Stimulated activated CD8-positive, alpha-beta memory T cell treated with anti-CD3 and anti-CD28 coated beads, Interleukin-15, amount 100 ng/mL, for 24 hours (primary cell): ENCODE measurements around the gene ARPC4.
"Not testable (repeated sequence)": the region's sequence is repeated elsewhere in the genome, so short reads cannot be mapped to it uniquely, and the experiment has no call there.

Experiments
- DNase-seq: peaks from one replicate; pipeline ENCODE4 v3.0.0-alpha.2; 2020; ENCODE audit warnings: low read depth

Gene ARPC4

DNA sequence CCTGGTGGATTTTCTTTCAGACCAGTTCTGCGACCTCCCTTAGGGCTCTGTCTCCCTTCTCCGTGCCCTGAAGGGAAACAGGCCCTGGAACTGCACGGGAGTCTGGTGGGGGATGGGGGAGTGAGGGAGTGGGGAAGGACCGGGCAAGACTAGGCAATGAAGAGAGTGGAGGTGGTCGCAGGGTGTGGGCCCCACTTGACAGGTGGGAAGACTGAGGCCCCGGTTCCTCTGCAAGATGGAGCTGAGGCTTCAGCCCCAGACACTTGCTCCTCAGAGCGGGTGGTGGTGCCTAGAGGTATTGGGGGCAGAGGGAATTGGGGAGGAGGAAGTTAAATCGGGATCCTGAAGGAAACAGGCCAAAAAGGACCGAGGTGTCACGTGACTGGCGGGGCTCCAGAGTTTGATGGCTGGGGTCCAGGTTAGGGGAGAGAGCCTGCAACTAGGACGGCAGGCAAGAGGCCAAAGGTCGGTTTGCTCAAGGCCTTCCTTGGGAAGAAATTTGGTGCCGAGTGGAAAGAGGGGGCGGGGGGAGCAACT lies 22.5 kb upstream of the ARPC4 start:
- DNase-seq, result no peak

- not testable (repeated sequence) for DNase-seq
Observed at GRCh38 chr3:9771007-9771406, 21.9 kb upstream of the ARPC4 start.

- no peak for DNase-seq
Observed at GRCh38 chr3:9776896-9777693, 15.8 kb upstream of the ARPC4 start.

- no peak for DNase-seq
Observed at GRCh38 chr3:9777694-9778021, 15.2 kb upstream of the ARPC4 start.

- no peak for DNase-seq
Observed at GRCh38 chr3:9778143-9779074, 14.5 kb upstream of the ARPC4 start.

- no peak for DNase-seq
Observed at GRCh38 chr3:9779075-9779593, 13.7 kb upstream of the ARPC4 start.

GRCh38 chr3:9779721-9780457 lies 13.0 kb upstream of the ARPC4 start:
- DNase-seq, result no peak

- no peak for DNase-seq
Observed at GRCh38 chr3:9780458-9780812, 12.4 kb upstream of the ARPC4 start.

GRCh38 chr3:9780910-9781309 lies 12.0 kb upstream of the ARPC4 start:
- DNase-seq, result no peak

- DNase-seq, result no peak
Observed at GRCh38 chr3:9781551-9781950, 11.3 kb upstream of the ARPC4 start.

GRCh38 chr3:9781978-9782603 lies 10.8 kb upstream of the ARPC4 start:
- no peak for DNase-seq

DNA sequence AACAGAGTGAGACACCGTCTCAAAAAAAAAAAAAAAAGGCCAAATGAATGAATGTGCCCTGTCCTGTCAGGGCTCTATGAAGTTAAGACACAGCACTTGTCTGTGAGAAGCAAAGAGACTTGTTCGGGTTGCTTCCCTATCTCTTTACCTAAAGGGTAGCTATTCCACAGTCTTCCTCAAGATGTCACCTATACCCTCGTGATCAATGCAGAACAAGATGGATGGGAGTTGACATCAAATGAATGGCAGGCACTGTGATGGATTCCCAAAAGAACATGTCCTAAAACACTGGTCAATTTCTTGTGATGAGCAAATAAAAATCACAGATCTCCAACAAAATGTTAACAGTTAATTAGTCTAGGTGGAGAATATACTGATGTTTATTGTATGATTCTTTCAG lies 10.1 kb upstream of the ARPC4 start:
- no peak for DNase-seq

- DNase-seq, result no peak
Observed at GRCh38 chr3:9783954-9784353, 8.9 kb upstream of the ARPC4 start.

DNA sequence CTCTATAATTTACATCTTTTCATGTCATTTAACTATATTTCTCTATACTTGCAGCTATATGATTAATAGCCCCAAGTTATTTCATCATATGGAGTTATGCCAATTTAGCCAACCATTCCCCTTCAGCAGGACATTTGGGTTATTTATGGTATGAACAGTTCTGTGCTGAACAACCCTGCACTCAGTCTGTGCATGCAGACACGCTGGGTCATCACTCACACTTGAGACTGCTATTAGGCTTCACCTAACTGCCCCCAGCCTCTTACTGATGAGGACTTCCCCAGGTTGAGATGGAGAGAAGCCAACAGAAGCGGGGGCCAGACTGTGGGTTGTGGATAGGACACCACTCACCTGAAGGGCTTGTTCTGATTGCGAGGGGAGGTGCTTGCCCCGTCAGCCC lies 7.9 kb upstream of the ARPC4 start:
- DNase-seq, result no peak

GRCh38 chr3:9785602-9786001 lies 7.3 kb upstream of the ARPC4 start:
- DNase-seq, result no peak

- DNase-seq, result no peak
Observed at GRCh38 chr3:9786209-9786739, 6.6 kb upstream of the ARPC4 start.

DNA sequence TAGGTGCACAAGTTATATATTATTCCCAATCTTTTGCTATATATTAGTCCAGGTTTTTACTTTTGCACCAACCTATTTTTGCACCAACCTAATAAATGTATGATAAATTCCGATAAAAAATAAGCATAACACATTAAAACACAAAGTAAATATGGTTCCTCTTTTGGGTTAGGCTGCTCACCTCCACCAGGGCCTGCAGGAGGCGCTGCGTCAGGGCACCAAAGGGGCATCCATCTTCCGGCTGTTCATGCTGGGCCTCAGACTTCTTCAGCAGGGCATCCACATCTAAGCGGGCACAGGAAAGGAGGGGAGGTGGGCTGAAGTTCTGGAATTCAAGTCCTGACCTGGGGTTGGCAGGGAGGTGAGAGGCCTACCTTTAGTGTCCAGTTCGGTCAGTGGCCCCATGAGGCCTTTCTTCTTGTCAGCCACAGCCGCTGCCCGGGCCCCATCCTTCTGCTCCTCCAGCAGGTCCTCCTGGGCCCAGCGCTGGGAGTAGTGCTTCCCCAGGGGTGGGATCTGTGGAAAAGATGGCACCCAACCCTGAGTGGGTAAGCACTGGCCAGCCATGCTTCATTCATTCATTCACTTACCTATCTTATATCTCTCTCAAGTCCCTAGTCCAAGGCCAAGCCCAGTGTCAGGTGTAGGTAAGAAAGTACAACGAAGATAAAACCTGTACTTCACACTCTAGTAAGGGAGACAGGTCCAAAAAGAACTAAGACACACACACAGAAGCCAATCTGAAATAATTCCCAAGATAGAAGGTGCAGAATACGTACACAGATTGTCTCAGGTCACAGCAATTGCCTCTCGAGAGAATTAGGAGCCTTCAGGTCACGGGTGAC lies 5.8 kb upstream of the ARPC4 start:
- no peak for DNase-seq

GRCh38 chr3:9787714-9788113 lies 5.2 kb upstream of the ARPC4 start:
- DNase-seq, result no peak

GRCh38 chr3:9791127-9791526 lies 1.8 kb upstream of the ARPC4 start:
- DNase-seq, result no peak

DNA sequence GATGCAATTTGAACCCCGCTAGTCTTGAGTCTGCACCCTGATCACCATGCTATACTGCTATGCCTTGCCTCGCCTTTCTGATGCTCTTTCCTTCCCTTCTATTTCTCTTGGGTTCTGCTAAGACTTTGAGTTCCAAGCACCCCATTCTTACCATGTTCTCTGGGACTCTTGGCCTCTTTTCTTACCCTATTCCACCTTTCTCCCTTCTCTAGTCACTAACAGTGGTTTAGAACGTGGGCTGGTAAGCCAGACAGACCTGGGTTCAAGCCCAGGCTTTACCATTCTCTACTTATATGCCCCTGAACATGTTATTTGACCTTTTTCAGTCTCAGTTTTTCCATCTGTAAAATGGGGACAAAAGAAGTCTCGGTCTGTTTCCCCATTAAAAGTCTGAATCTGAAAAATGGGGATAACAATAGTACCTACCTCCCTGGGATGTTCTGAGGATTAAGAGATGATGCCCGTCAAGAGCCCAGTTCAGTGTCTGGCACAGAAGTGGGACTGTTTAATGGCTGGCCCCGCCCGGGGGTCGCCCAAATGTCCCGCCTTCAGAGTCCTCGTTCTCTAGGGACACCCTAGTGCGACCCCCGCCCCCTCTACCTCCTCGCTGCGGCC lies 985 bp upstream of the ARPC4 start:
- DNase-seq, result no peak
